ENCODE measurements around the gene ELP5.
A peak's percentile ranks its signal among the peaks of the same experiment; 100 is the strongest.

Gene ELP5

DNA sequence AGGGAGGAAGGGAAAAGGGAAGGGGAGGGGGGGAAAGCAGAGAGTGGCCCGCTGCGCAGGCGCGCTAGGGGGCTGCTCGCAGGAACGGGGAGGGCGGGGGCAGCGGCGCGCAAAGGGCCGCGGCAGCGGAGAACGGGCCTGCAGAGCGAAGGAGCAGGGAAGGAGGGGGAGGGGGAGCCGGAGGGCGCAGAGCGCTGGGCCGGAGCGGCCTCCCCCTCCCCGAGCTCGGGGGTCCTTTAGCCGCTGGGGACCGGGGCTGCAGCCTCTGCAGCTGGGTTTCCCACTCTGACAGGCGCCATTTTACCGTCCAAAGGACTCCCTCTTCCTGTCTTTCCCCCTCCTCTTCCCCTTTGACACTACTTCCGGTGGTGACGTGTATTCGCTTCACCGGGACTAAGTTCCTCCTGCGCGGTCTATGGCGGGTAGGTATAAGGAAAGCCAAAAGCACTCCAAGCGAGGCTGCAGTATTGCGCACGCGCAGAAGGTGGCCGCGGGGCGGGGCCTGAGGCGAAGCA lies 297 bp upstream of the ELP5 start, which contains the start of gene CTDNEP1:
Gene CTDNEP1, minus strand, starts transcription at position 74 of the 515 bp plus-strand sequence. CDS start 438 bp downstream, outside the sequence.
- DNase-seq (ENCODE audit: extremely low read depth in 1 of 2, low read depth in 1 of 2) = peak; percentile 65 to 98

GRCh38 chr17:7253082-7253481 lies 1.1 kb downstream of the ELP5 start:
- DNase-seq (ENCODE audit: extremely low read depth in 1 of 2, low read depth in 1 of 2) = no peak

- DNase-seq (ENCODE audit: extremely low read depth in 1 of 2, low read depth in 1 of 2) = no peak
Observed at GRCh38 chr17:7254511-7254910, 2.5 kb downstream of the ELP5 start.

- no peak for DNase-seq (ENCODE audit: extremely low read depth in 1 of 2, low read depth in 1 of 2)
Observed at GRCh38 chr17:7256766-7257456, 4.9 kb downstream of the ELP5 start.

- no peak for DNase-seq (ENCODE audit: extremely low read depth in 1 of 2, low read depth in 1 of 2)
Observed at GRCh38 chr17:7258731-7259554, 6.9 kb downstream of the ELP5 start.

DNA sequence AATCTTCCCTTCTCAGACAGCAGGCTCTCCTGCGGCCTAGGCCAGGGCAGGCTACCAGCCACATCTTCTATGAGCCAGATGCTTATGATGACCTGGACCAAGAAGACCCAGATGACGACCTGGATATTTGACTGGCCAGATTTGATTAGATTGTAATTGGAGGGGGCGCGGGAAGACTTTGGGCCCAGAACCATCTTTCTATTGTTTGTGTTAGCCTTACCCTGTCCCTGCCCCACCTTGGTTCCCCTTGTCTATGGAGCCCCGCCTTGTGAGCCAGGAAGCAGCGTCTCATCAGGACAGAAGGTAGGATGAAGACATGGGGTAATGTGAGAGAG lies 7.5 kb downstream of the ELP5 start:
- no peak for DNase-seq (ENCODE audit: extremely low read depth in 1 of 2, low read depth in 1 of 2)

DNA sequence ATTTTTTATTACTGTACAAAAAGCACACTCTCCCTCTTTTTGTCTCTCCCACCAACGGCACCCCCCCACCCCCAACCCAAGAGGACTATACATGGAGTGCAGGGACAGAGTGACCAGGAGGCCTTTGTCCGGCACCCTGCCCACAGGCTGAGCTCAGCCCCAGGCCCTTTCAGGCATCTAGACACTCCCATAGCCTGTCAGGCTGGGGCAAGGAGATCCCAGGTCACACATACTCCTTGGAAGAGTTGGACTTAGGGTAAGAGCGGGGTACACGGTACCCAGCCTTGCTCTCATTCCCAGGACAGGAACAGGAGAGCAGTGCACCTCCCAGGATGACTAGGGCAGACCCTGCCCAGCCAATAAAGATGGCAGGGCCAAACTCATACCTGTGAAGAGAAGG lies 8.1 kb downstream of the ELP5 start:
- DNase-seq (ENCODE audit: extremely low read depth in 1 of 2, low read depth in 1 of 2) = no peak

GRCh38 chr17:7260651-7261378 lies 8.8 kb downstream of the ELP5 start:
- DNase-seq (ENCODE audit: extremely low read depth in 1 of 2, low read depth in 1 of 2) = no peak

DNA sequence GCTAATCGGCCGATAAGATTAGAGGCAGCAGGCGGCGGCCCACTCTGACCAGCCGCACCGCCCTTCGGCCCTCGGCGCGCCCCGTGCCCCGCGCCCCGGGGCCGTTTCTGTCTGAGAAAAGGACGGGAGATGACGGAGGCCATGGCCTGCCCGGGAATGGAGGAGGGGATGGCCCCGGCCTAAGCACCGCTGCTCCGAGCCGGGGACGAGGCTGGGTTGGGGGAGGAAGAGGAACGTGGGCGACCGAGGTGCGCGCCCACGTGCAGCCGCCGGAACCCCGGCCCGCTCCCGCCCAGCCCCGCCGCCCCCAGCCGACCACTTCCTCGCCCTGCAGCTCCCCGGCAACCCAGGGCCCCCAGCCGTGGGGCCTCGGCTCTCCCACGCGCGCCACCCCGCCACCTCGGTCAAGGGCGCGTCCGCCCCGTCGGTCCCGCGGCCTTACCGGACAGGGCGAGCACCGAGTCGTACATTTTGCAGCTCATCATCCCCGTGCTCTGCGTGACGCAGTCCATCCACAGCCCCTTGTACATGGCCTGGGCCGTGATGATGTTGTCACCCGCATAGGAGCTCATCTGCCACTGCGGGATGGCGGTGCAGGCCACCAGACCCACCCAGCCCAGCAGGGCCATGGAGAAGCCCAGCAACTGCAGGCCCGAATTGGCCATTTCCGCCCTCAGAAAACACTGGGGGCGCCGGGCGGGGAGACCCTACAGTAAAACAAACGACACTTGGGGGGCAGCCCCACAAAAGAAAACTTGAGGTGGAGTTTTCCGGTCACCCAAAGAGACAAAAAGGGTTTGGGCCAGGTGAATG lies 9.6 kb downstream of the ELP5 start:
- DNase-seq (ENCODE audit: extremely low read depth in 1 of 2, low read depth in 1 of 2) = no peak

DNA sequence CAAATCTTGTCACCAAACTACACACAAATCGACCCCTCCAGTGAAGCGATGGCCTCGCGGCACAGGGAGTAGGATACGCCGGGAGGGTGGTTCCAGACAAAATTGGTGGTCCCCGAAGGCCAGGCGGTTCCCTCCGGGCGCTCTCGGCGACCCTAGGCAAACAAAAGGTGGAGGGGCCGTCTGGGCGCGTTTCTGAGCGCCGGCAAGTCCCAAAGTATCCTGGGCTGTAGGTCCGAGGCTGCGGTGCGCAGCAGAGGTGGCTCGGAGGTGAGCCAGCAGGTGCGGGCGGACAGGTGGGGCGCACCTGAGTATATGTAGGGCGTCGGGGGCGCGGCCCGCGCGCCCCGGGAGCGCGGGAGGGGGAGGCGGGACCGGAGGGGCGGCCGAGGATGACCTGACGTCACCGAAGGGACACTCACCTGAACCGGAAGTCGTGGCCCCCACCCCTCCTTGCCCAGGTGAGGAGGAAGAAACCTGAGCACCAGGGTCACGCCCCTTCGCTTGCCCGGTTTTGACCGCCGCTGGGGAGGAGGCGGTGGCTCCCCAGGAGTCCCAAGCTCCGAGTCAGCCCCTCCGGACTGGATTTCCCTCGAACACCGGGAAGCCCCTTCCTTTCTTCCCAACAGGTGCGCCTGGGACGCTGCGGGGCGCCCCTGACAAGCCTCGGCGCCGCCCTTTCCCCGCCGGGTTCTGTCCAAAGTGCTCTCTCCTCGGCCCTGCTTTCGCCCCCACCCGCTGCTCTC lies 10.3 kb downstream of the ELP5 start, which contains the start of gene CLDN7:
Gene CLDN7, minus strand, starts transcription at position 287 of the 743 bp plus-strand sequence. CDS start 435 bp downstream, outside the sequence.
- no peak for DNase-seq (ENCODE audit: extremely low read depth in 1 of 2, low read depth in 1 of 2)

- DNase-seq (ENCODE audit: extremely low read depth in 1 of 2, low read depth in 1 of 2) = no peak
Observed at GRCh38 chr17:7262935-7263800, 11.2 kb downstream of the ELP5 start.

DNA sequence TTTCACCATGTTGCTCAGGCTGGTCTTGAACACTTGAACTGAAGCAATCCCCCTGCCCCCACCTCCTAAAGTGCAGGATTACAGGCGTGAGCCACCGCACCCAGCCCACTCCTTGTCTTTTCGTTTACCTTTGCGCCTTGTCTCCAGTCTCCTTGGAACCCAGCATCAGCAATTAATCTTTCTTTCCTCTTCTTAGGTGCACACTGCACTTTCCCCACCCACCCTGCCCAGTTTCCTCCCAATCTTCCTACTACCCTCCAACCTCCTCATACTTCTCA lies 11.7 kb downstream of the ELP5 start:
- no peak for DNase-seq (ENCODE audit: extremely low read depth in 1 of 2, low read depth in 1 of 2)

DNA sequence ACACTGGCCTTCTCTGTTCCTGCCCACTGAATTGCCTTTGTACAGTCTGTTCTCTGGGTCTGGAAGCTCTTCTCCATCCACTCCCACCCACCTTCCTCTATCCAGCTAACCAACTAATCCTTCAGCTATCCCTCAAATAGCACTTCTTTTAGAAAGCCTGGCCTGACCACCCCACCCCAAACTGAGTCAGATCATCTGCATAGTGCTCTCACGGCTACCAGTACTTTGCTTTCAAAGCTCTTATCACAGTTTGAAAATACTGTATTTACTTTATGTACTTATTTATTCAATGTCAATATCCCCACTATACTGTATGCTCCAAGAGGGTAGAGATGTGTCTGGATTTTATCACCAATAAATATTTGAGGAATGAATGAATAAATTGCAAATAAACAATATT lies 14.8 kb downstream of the ELP5 start:
- no peak for DNase-seq (ENCODE audit: extremely low read depth in 1 of 2, low read depth in 1 of 2)

DNA sequence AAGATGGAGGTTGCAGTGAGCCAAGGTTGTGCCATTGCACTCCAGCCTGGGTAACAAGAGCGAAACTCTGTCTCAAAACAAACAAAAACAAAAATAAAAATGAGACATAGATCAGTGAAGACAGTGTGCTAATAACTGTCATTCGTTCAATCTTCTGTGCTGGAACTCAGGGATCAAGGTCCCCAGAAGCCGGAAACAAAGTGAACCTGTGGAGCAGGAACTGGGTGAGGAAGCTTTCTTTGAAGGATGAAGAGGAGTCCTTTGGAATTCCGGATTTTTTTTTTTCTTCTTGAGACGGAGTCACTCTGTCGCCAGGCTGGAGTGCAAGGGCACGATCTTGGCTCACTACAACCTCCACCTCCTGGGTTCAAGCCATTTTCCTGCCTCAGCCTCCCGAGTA lies 27.4 kb downstream of the ELP5 start:
- no peak for DNase-seq (ENCODE audit: extremely low read depth in 1 of 2, low read depth in 1 of 2)

- DNase-seq (ENCODE audit: extremely low read depth in 1 of 2, low read depth in 1 of 2) = peak; percentile 68 to 73
Observed at GRCh38 chr17:7280519-7281073, 28.6 kb downstream of the ELP5 start.

GRCh38 chr17:7281074-7281952 lies 29.3 kb downstream of the ELP5 start, which contains the start of gene SLC2A4:
TSS of gene SLC2A4 (plus strand) at chr17:7281718. CDS start at chr17:7281935, 217 bp downstream.
- peak; percentile 58 to 66 for DNase-seq (ENCODE audit: extremely low read depth in 1 of 2, low read depth in 1 of 2)

DNA sequence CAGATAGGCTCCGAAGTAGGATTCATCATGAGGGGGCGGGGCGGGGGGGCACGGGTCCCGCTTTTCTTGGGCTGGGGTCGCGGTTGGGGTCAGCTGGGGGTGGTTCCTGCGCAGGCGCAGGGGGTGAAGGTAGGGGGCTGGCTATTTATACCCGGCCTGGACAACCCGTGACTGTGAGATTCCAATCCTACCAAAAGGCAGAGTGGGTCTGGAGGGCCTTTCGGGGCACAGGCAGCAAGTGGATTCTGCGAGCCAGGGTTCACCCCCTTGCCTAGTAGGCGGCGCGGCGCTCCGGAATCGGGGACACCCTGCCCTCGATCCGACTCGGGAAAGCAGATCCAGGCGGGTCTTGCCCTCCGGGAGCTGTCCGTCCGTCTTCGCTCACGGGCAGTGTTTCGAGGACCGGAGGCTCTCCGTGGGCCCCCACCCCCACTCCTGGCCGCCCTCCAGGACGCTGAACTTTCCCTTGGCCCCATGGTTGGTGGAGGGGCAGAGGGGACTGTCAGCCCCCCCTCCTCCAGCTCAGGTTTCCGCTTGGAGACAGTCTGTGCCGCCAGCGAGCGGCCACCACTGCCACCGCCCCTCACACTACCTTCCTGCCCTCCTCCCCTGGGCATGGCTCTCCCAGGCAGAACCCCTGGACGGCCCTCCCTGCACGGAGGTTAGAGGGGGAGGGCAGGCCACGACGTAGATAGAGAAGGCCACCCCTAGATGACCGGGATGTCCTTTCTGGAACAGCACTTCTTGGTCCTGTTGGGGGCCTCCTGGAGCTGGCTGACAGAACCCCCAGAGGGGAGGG lies 30.1 kb downstream of the ELP5 start:
- no peak for DNase-seq (ENCODE audit: extremely low read depth in 1 of 2, low read depth in 1 of 2)

Measured in activated CD8-positive, alpha-beta memory T cell treated with anti-CD3 and anti-CD28 coated beads for 1 hour (primary cell).